Cerebellar cortex (tissue), 1 donor: ENCODE measurements around the gene PCDHA4.

Experiments used
- DNase-seq: peaks from one replicate; pipeline ENCODE4 v3.0.0-alpha.2; 2015; ENCODE audit warnings: low spot score

PCDHA4 gene

DNA sequence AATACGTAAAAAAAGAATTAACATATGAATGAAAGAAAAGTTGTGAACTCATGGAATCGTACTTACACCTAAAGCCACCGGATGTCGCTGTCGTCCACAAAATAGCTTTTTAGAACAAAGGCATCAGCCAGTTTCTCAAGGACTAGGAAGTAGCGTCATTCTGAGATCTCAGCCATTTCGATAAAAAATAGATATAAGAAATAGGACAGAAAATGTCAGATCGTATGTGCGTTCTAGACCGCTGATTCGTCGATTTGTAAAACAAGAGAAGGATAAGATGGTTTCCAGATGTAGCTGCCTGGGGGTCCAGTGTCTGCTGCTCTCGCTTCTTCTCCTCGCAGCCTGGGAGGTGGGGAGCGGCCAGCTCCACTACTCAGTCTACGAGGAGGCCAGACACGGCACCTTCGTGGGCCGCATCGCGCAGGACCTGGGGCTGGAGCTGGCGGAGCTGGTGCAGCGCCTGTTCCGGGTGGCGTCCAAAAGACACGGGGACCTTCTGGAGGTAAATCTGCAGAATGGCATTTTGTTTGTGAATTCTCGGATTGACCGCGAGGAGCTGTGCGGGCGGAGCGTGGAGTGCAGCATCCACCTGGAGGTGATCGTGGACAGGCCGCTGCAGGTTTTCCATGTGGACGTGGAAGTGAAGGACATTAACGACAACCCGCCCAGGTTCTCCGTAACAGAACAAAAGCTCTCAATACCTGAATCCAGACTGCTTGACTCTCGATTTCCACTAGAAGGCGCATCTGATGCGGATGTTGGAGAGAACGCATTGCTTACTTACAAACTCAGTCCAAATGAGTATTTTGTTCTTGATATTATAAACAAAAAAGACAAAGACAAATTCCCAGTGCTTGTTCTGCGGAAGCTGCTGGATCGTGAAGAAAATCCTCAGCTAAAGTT is 49.2 kb downstream of the PCDHA4 start, which contains the start of gene PCDHA10:
Gene PCDHA10, plus strand, starts transcription at position 126 of the 903 bp plus-strand sequence. Its CDS starts 152 bp downstream, at position 278.
- DNase-seq, result peak; percentile 19

GRCh38 chr5:140857177-140857986 is 50.5 kb downstream of the PCDHA4 start:
- no peak for DNase-seq

- no peak for DNase-seq
Observed at GRCh38 chr5:140857987-140858240, 51.0 kb downstream of the PCDHA4 start.

DNA sequence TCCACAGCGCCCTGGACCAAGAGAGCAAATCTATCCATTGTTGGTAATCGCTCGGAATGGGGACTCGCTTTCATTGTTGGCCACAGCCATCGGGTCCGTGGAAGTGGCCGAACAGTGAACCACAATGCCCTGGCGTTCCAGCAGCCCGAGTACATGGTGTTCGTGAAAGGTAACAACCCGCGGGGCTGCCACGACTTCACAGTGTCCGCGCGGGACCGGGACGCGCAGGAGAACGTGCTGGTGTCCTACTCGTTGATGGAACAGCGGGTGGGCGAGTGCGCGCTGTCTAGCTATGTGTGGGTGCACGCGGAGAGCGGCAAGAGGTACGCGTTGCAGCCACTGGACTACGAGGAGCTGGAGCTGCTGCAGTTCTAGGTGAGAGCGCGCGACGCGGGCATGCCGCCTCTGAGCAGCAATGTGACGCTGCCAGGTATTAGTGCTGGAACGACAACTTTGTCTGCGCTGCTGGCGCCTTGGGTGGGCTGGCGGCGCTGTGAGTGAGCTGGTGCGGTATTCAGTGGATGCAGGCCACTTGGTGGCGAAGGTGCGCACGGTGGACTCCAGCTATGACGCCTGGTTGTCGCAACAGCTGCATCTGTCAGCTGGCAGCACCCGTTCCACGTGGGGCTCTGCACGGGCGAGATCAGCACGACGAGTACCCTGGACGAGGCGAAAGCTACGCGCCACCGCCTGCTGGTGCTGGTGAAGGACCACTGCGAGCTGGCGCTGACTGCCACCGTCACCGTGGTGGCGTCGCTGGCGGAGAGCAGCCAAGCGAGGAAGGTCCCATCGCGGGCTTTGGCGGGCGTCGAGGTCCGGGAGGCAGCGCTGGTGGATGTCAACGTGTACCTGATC is 55.8 kb downstream of the PCDHA4 start:
- DNase-seq, result no peak
